Breast epithelium (tissue), 4 donors: ENCODE results near the gene KRTAP4-11. TPM values are rescaled to one million over a fixed set of nuclear protein-coding genes. Genes with fewer than 3 reads are reported as not detected.

Experiments used
- DNase-seq, 2 donors: peaks; one replicate each; pipeline ENCODE4 v3.0.0-alpha.2; 2019; ENCODE audit warnings: low spot score in 2 of 2
- H3K27ac ChIP-seq, 2 donors: fragments of 200-600 bp; sonication (generic) in 1 of 2; one replicate each; pipeline ENCODE4 v1.5.1; 2016 to 2019; ENCODE audit warnings: mild to moderate bottlenecking in 1 of 2
- H3K27me3 ChIP-seq, 2 donors: fragments of 200-600 bp; sonication (generic) in 1 of 2; one replicate each; pipeline versions ENCODE4 v1.5.1 to v1.6.0; 2017 to 2019; ENCODE audit warnings: control low read depth in 1 of 2, mild to moderate bottlenecking in 1 of 2
- H3K36me3 ChIP-seq: fragments of 200-600 bp; one replicate; pipeline ENCODE4 v1.5.1; 2019
- H3K4me1 ChIP-seq, 2 donors: fragments of 200-600 bp; sonication (generic); one replicate each; pipeline ENCODE4 v1.5.1; 2016 to 2019; ENCODE audit warnings: control low read depth in 1 of 2
- H3K4me3 ChIP-seq, 3 donors: fragments of 200-600 bp; sonication (generic); 1 replicate in 2 of 3; 2 replicates in 1 of 3; pipeline ENCODE4 v1.5.1; 2016 to 2019; ENCODE audit warnings: mild to moderate bottlenecking in 3 of 3, moderate library complexity in 2 of 3
- H3K9me3 ChIP-seq, 2 donors: fragments of 200-600 bp; sonication (generic) in 1 of 2; one replicate each; pipeline ENCODE4 v1.5.1; 2016 to 2019; ENCODE audit warnings: control low read depth in 1 of 2
- POLR2A ChIP-seq: fragments of 450-650 bp; IDR thresholded peaks from one replicate; pipeline ENCODE4 v1.6.1; 2016; ENCODE audit warnings: antibody characterized with exemption, mild to moderate bottlenecking, moderate library complexity
- POLR2AphosphoS5 ChIP-seq, 3 donors: sonication (generic); formaldehyde crosslinking; IDR thresholded peaks; one replicate each; pipeline ENCODE4 v1.6.1; 2017; ENCODE audit warnings: antibody characterized with exemption in 3 of 3
- intact Hi-C: fragments of 100-400 bp; cut with DNase I; formaldehyde crosslinking; loops from one replicate; pipeline ENCODE4 v1.15.1; 2023; ENCODE audit warnings: low total_unique reads
- total RNA-seq, 3 donors: library from RNA; depleted of rRNA; stranded (reverse); fragments of >200 nt; gene quantifications; one replicate each; pipeline ENCODE4 v1.1.0, GENCODE V29; 2016
- TF ChIP-seq, protein P1 (sequence below), 3 donors: fragments of 450-650 bp; IDR thresholded peaks; one replicate each; pipeline ENCODE4 v1.5.1; 2016 to 2017; ENCODE audit warnings: antibody characterized with exemption in 3 of 3, mild to moderate bottlenecking in 3 of 3, moderate library complexity in 3 of 3

KRTAP4-11 gene
- total RNA-seq, 3 donors from 2014 or later, result not detected

DNA sequence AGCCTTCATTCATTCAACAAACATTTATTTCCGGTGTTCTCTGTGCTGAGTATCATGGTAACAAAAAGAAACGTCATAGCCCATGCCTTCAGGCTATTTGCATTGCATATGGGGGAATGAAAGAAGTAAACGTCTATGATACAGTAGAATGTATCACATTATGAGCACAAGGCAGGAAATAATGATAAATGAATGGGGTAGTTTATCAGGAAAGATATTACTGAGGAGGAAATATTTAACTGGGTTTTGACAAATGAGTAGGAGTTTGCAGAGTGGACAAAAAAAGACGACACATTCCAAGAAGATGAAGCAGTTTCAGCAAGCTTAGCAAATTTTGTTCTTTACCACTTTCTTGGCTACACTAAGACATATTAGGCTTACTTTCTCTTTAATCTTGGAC lies 35.5 kb downstream of the KRTAP4-11 start:
- DNase-seq, result no peak

DNA sequence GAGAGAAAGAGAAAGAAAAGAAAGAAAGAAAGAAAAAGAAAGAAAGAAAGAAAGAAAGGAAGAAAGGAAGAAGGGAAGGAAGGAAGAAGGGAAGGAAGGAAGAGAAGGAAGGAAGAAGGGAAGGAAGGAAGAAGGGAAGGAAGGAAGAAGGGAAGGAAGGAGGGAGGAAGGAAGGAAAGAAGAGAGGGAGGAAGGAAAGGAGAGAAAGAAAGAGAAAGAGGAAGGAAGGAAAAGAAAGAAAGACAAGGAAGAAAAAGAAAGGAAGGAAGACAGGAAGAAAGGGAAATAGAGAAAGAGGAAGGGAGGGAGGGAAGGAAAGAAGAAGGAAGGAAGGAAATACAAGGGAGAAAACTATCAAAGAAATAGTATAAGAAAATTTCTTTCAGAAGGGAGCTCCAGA lies 41.4 kb downstream of the KRTAP4-11 start:
- Histone ChIP-seq H3K4me3 (no peak overlapping the region), H3K36me3 (no peaks in the 10 kb centered on the region), H3K27me3 (no peaks in the 10 kb centered on the region), H3K27ac (no peak overlapping the region), H3K4me1 (no peaks in the 10 kb centered on the region), H3K9me3 (no peaks in the 10 kb centered on the region)
- DNase-seq, result no peak
- no peak for TF ChIP-seq POLR2A
- intact Hi-C loops, result no loop called here

More for the DNA sequence above, 35.5 kb downstream of the KRTAP4-11 start:
- Histone ChIP-seq H3K4me1 (no peaks in the 10 kb centered on the region), H3K9me3 (no peaks in the 10 kb centered on the region), H3K4me3 (no peak overlapping the region), H3K27me3 (no peaks in the 10 kb centered on the region), H3K27ac (no peak overlapping the region), H3K36me3 (no peaks in the 10 kb centered on the region)
- TF ChIP-seq POLR2A (no peak), POLR2AphosphoS5 (IDR thresholded peaks at IDR 0.05) (no peak)
- TF ChIP-seq, protein P1, sequence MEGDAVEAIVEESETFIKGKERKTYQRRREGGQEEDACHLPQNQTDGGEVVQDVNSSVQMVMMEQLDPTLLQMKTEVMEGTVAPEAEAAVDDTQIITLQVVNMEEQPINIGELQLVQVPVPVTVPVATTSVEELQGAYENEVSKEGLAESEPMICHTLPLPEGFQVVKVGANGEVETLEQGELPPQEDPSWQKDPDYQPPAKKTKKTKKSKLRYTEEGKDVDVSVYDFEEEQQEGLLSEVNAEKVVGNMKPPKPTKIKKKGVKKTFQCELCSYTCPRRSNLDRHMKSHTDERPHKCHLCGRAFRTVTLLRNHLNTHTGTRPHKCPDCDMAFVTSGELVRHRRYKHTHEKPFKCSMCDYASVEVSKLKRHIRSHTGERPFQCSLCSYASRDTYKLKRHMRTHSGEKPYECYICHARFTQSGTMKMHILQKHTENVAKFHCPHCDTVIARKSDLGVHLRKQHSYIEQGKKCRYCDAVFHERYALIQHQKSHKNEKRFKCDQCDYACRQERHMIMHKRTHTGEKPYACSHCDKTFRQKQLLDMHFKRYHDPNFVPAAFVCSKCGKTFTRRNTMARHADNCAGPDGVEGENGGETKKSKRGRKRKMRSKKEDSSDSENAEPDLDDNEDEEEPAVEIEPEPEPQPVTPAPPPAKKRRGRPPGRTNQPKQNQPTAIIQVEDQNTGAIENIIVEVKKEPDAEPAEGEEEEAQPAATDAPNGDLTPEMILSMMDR (IDR thresholded peaks at IDR 0.05), result no peak
- intact Hi-C loops, result no loop called here

DNA sequence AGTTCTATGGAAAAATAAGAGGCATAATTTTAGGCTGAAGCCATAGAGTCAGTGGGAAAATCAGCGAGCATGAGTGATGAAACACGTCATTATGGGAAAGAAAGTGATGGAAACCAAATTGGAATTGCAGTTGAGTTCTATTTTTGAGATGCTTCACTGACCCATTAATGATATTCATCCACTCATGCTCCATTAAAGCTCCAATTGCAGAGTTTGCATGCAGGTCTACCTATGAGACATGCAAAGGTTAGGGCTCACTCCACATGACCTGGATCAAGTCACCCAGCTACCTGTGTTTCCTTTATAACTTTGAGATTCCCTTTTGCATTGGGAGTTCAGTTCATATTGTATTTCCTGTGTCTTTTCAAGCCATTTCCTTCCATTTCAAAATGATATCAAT lies 44.5 kb downstream of the KRTAP4-11 start:
- no peaks in the 10 kb centered on the region for H3K9me3 ChIP-seq
- no peak for DNase-seq
- TF ChIP-seq POLR2A (no peak), POLR2AphosphoS5 (IDR thresholded peaks at IDR 0.05) (no peak)
- TF ChIP-seq, protein P1 (IDR thresholded peaks at IDR 0.05), result no peak
- H3K4me1 ChIP-seq, result no peaks in the 10 kb centered on the region
- intact Hi-C loops, result no loop called here
- H3K36me3 ChIP-seq, result no peaks in the 10 kb centered on the region
- no peaks in the 10 kb centered on the region for H3K27me3 ChIP-seq
- H3K4me3 ChIP-seq, result no peak overlapping the region
- H3K27ac ChIP-seq, result no peak overlapping the region

- intact Hi-C loops, result no loop called here
- Histone ChIP-seq H3K36me3 (no peaks in the 10 kb centered on the region), H3K4me1 (no peaks in the 10 kb centered on the region), H3K27ac (no peak overlapping the region), H3K4me3 (no peak overlapping the region), H3K27me3 (no peaks in the 10 kb centered on the region), H3K9me3 (no peaks in the 10 kb centered on the region)
- no peak for DNase-seq
- no peak for TF ChIP-seq POLR2A
- TF ChIP-seq POLR2AphosphoS5 (IDR thresholded peaks at IDR 0.05), result no peak
- TF ChIP-seq, protein P1 (IDR thresholded peaks at IDR 0.05), result no peak
These were observed 46.4 kb downstream of the KRTAP4-11 start for GRCh38 chr17:41071606-41072360.

- Histone ChIP-seq H3K9me3 (no peaks in the 10 kb centered on the region), H3K36me3 (no peaks in the 10 kb centered on the region)
- TF ChIP-seq POLR2A, result no peak
- TF ChIP-seq POLR2AphosphoS5 (IDR thresholded peaks at IDR 0.05), result no peak
- TF ChIP-seq, protein P1 (IDR thresholded peaks at IDR 0.05), result no peak
These were observed 49.1 kb downstream of the KRTAP4-11 start for GRCh38 chr17:41069031-41069430.

More at GRCh38 chr17:41069031-41069430, 49.1 kb downstream of the KRTAP4-11 start:
- Histone ChIP-seq H3K27me3 (no peaks in the 10 kb centered on the region), H3K27ac (no peak overlapping the region), H3K4me3 (no peak overlapping the region), H3K4me1 (no peaks in the 10 kb centered on the region)
- intact Hi-C loops, result no loop called here
- no peak for DNase-seq
